G401.6 (cell line): ENCODE results near the gene TP53INP2.
"Not testable (repeated sequence)": the region's sequence is repeated elsewhere in the genome, so short reads cannot be mapped to it uniquely, and the experiment has no call there.

ENCODE experiments used
- FAIRE-seq: peaks from 2 replicates; lab custom pipeline; 2012; peaks lifted over from hg19 to GRCh38; lab: Jason Lieb, UNC

Gene TP53INP2, protein sequence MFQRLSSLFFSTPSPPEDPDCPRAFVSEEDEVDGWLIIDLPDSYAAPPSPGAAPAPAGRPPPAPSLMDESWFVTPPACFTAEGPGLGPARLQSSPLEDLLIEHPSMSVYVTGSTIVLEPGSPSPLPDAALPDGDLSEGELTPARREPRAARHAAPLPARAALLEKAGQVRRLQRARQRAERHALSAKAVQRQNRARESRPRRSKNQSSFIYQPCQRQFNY

DNA sequence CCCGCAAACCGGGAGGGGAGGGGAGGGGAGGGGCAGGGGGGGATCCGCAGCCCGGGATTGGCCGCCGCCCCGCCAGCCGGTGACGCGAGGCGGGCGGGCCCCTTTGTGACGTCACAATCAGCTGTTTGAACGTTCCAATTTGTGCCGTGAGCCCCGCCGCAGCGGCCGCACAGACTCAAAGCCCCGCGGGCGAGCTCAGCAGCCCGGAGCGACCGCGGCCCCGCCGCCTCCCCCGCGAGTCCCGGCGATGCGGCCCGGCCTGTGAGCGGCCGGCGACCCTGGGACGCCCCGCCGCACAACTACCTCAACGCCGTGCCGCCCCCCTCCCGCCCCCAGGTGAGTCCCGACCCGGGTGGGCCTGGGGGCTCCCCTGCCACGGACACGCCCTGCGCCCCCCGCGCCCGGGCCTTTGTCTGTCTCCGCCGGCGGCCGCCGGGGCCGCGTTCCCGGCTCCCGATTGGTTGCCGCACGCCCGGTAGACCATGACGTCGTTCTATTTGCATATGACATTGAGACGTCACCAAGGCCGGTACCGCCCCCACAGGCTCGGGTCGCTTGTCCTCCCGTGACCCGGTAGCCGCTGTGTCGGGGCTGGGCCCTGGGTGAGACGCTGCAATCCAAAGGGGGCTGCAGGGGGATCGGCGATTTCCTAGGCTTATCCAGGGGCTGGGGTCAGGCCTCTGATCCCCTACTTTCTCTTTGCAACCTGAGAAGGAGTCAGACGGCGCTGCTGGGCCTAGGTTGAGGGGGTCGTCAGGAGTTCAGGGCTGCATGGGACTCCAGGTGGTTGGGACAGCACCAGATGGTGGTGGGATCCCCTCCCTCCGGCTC, at the start of gene TP53INP2:
Gene TP53INP2, plus strand, starts transcription at position 168 of the 831 bp plus-strand sequence. CDS start 4,396 bp downstream, outside the sequence.
- no peak for FAIRE-seq

DNA sequence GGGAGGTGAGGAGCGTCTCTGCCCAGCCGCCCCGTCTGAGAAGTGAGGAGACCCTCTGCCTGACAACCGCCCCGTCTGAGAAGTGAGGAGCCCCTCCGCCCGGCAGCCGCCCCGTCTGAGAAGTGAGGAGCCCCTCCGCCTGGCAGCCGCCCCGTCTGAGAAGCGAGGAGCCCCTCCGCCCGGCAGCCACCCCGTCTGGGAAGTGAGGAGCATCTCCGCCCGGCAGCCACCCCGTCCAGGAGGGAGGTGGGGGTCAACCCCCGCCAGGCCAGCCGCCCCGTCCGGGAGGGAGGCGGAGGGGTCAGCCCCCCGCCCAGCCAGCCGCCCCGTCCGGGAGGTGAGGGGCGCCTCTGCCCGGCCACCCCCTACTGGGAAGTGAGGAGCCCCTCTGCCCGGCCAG, 45.5 kb upstream of the TP53INP2 start:
- FAIRE-seq = not testable (repeated sequence)

DNA sequence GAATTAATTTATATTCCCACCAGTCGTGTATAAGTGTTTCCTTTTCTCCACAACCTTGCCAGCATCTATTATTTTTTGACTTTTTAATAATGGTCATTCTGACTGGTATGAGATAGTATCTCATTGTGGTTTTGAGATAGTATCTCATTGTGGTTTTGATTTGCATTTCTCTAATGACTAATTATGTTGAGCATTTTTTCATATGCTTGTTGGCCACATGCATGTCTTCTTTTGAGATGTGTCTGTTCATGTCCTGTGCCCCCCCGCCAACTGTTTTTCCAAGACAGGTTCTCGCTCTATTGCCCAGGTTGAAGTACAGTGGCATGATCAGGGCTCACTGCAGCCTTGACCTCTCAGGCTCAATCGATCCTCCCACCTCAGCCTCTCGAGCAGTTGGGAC, 42.3 kb upstream of the TP53INP2 start:
- not testable (repeated sequence) for FAIRE-seq

GRCh38 chr20:34663213-34663943, 40.8 kb upstream of the TP53INP2 start:
- no peak for FAIRE-seq

DNA sequence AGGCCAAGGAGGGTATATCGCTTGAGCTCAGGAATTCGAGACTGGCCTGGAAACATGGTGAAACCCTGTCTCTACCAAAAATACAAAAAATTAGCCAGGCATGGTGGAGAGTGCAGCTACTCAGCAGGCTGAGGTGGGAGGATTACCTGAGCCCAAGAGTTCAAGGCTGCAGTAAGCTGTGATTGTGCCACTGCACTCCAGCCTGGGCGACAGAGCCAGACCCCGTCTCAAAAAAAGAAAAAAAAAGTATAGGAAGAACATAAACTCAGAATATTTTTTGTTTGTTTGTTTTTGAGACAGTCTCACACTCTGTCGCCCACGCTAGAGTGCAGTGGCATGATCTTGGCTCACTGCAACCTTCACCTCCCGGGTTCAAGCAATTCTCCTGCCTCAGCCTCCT, 39.4 kb upstream of the TP53INP2 start:
- FAIRE-seq = not testable (repeated sequence)

DNA sequence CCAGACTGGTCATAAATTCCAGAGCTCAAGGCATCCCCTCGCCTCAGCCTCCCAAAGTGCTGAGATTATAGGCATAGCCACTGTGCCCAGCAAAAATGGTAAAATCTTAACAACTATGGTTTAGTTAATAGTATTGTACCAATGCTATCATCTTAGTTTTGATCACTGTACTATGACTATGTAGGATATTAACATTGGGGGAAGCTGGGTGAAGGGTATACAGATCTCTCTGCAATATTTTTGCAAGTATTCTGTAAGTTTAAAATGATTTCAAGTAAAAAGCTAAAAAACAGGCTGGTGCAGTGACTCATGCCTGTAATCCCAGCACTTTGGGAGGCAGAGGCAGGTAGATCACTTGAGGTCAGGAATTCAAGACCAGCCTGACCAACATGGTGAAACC, 35.0 kb upstream of the TP53INP2 start:
- no peak for FAIRE-seq

DNA sequence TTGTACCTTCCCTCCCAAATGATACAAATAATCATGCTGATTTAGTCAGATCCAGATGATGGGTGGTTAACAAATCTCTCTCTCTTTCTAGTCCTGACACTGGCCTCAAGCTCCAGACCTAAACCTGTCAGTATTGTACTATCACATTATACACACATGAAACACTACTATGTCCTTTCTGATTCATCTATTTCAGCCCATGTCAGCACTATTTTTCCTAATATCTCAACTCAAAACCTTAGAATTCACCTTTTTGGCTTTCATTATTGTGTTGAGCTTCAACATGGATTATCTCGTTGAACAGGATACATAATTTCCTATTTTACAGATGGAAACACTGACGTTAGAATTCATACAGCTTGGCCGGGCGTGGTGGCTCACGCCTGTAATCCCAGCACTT, 30.7 kb upstream of the TP53INP2 start:
- FAIRE-seq = no peak

DNA sequence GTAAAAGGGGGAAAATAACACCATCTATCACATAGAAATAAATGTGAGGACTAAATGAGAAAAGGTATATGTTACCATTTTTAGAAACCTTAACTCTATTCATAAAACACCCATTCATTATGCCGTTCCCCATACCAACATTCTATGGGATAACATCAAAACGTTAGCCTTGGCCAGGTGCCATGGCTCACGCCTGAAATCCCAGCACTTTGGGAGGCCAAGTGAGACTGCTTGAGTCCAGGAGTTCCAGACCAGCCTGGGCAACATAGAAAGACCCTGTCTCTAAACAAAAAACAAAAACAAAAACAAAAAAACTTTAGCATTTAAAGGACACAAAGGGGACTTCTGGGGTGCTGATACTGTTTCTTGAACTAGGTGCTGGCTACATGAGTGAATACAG, 28.6 kb upstream of the TP53INP2 start:
- no peak for FAIRE-seq

DNA sequence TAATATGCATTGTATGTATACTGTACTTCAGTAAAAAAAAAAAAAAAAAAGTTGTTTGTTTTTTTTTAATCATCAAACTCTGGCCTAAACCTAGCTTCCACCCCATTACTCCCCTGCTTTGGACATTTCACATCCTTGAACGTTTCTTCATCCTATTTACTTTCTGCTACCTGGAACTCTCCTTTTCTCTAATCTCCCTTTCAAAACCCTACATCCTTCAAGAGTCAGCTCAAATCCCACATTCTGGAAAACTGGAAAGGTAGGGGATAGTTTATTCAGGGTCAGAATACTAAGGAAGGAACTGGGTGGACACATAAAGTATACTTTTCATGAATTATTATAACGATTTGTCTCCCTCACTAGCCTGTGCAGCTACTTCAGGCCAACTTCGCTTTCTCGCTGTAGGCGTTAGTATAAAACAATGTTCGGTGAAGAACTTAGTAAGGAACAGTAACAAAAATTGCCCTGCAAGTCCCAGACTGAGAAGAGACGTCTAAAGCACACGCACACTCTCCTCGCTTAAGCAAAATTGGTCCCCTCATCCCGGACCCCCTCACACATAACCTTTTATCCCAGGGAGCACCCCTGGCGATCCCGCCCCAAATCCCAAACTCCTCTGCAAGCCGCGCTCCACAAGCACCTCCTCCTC, 28.0 kb upstream of the TP53INP2 start:
- FAIRE-seq = no peak

- peak; percentile 80 for FAIRE-seq
Measured at GRCh38 chr20:34676642-34677373, 27.3 kb upstream of the TP53INP2 start, which contains the start of gene PIGU. PIGU (minus strand) TSS chr20:34677092; CDS start chr20:34677085, 7 bp downstream.

DNA sequence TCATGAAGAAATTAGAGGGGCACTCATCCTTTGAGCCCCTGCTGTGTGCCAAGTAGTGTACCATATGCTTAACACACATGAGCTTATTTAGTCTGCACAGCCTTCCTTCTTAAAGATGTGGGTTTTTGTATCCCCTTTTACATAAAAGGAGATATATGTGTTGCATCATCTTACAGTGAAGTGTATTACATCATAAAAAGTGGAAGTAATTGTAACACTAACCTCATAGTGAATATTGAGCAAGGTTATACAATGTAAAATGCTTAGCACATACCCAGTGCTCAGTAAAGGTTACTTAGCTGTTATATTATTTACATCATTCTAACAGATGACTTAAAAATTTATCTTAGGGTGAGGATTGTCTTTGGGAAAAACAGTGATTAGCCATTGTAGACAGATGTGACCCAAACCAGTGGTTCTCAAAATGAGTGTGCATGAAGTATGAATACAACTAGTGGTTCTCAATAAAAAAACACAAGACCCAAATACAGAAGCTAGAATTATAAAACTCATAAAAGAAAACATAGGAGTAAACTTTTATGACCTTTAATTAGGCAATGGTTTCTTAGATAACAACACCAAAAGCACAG, 23.5 kb upstream of the TP53INP2 start:
- FAIRE-seq = no peak

DNA sequence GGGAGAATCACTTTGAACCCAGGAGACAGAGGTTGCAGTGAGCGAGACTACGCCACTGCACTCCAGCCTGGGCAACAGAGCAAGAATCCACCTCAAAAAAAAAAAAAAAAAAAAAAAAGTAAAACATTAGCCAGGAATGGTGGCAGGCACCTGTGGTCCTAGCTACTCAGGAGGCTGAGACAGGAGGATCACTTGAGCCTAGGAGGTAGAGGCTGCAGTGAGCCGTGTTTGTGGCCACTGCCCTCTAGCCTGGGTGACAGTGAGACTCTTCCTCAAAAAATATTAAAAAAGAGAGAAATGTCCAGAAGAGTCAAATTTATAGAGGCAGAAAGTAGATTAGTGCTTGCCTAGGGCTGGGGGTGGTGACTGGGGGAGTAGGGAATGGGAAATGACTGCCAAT, 20.5 kb upstream of the TP53INP2 start:
- no peak for FAIRE-seq

DNA sequence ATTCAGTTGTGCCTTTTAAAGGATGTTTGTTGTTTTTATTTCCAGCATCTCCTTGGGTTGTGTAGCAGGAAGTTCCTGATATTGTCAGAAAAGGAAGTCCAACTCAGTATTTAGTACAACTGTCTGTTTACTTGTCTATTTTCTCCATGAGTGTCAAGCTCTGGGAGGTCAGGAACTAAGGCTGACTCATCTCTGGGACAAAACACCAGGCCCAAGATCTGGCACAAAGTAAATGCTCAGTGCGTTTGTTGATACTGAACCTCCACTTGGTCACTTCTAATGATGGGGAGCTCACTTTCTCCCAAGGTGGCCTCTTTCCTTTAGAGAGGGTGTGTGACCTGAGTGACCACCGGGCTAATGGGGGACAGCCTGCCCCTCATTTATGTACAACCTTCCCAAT, 14.7 kb upstream of the TP53INP2 start:
- no peak for FAIRE-seq

DNA sequence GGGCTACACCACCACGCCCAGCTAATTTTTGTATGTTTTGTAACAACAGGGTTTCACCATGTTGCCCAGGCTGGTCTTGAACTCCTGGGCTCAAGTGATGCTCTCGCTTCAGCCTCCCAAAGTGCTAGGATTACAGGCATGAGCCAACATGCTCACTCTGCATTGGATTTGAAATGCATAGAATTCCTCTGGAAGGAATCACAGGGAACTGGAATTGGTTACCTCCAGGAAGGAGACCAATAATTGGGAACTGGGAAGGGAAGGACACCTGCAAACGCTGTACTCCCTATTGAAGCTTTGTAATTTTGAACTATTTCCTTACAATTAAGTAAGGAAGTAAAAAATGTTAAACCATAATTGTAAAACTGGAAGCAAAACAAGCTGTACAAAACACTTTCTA, 12.3 kb upstream of the TP53INP2 start:
- no peak for FAIRE-seq

GRCh38 chr20:34693414-34693813, 10.7 kb upstream of the TP53INP2 start:
- no peak for FAIRE-seq

DNA sequence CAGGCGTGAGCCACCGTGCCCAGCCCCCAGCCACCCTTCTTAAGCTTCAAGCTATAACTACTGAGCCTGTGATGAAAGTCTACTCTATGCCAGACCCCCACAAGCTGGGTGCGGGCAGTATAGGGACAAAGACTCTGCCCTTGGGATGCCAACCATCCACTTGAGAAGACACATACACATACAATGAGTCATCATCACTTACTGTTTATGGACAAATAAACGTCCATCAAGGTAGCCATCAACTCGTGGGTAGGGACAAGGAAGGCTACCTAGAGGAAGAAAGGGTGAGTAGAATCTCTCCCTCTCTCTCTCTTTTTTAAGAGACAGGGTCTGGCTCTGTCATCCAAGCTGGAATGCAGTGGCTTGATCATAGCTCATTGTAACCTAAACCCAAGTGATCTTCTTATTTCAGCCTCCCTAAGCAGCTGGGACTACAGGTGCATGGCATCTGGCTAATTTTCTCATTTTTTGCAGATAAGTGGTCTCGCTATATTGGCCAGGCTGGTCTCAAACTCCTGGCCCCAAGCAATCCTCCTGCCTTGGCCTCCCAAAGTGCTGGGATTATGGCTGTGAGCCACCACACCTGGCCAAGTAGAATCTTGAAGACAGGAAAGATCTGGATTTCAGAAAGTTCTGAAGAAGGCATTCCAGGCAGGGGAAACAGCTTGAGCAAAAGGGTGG, 2.6 kb upstream of the TP53INP2 start:
- FAIRE-seq = no peak

DNA sequence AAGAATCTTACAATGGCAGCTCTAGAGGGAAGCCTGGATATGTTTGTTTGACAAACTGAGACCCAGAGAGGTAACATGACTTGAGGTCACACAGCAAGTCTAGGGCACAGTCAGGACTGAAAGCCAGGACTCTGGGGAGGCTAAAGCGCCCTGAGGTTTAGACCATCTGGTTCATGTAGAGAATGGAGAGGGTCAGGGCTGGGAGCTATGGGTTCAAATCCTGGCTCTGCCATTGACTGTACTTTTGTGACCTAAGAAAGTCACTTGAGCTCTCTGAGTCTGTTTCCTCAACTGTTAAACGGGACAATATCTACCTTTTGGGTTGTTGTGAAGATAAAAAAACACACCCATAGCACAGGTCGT, 1.1 kb upstream of the TP53INP2 start:
- FAIRE-seq = no peak

DNA sequence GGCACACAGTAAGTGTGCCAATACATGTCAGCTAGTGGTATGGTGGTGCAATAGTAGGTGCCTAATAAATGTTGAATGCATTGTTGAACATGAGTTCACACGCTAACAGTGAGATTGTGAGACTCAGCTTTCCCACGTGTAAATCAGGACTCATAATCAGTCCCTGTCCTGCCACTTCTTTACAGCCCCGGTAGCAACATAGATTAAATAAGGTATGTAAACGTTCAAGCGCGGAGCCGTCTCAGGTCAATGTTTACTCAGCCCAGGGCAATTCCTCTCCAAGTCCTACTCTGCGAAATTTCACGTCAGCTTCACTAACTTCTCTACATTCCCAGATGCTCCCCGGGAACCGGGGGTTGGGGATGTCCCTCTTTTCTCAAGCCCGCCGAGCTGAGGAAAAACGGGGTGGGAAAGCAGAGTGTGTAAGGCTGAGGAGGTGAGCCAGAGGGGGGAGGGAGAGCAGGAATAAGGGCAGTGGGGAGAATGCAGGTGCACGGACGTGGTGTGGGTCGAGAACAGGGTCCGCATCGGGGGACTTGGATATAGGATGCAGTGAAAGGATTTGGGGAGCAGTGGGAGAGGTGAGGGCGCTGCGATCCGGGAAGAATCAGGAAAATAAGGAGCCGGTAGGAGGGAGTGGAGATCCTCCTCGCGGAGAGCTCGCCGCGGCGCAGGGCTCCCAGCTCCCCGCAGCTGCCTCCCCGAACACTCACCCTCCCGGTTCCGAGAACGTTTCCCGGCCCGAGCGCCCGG, 544 bp upstream of the TP53INP2 start:
- no peak for FAIRE-seq

DNA sequence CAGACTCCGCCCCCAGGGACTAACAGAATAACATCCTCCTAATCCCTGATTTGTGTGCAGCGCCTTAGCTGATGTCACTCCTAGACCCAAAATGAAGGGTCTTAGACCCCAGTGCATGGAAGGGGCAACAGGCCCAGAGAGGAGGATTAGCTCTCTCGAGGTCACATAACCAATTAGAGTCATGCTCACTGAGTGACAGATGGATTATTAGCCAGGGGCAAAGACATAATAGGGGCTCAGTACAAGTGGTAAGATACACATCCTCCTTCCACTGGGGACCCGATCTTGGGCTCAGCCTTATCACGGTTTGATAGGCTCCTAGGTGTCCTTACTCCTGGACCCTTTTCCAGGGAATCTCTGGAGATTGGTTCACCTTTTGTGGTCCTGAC, 858 bp downstream of the TP53INP2 start:
- no peak for FAIRE-seq
